CD4-positive, CD25-positive, alpha-beta regulatory T cell (primary cell): ENCODE measurements around the gene TMEM135. TPM values are rescaled to one million over a fixed set of nuclear protein-coding genes. Genes with fewer than 3 reads are reported as not detected.
"Not testable (repeated sequence)": the region's sequence is repeated elsewhere in the genome, so short reads cannot be mapped to it uniquely, and the experiment has no call there.

Experiments
- ATAC-seq, 2 donors: fragments of 150-1000 bp; cut with Tn5 transposase; one replicate each; pipeline ENCODE4 v1.10.0; 2021; ENCODE audit warnings: low read depth in 2 of 2, moderate number of reproducible peaks in 2 of 2, moderate library complexity in 1 of 2
- DNase-seq, 3 donors: peaks; one replicate each; pipeline versions ENCODE4 v3.0.0 to v3.0.0-alpha.2; 2012 to 2022; ENCODE audit warnings: mixed read lengths in 1 of 3
- H3K27ac ChIP-seq: one replicate; pipeline ENCODE4 v1.7.0; 2013; ENCODE audit warnings: mild to moderate bottlenecking, low read length; ENCODE audit not compliant: insufficient read depth, poor library complexity, severe bottlenecking
- H3K27me3 ChIP-seq: one replicate; pipeline ENCODE4 v1.7.0; 2013; ENCODE audit warnings: low read length; ENCODE audit not compliant: control insufficient read depth, insufficient read depth
- H3K36me3 ChIP-seq: one replicate; pipeline ENCODE4 v1.7.0; 2013; ENCODE audit warnings: mild to moderate bottlenecking, low read length, moderate library complexity; ENCODE audit not compliant: control insufficient read depth, insufficient read depth
- H3K4me1 ChIP-seq: 2 replicates; pipeline ENCODE4 v1.7.0; 2013; ENCODE audit warnings: mild to moderate bottlenecking, low read length; ENCODE audit not compliant: insufficient read depth, control insufficient read depth, poor library complexity, severe bottlenecking
- H3K4me3 ChIP-seq: one replicate; pipeline ENCODE4 v1.7.0; 2013; ENCODE audit warnings: low read depth, mild to moderate bottlenecking, low read length, moderate library complexity
- H3K9me3 ChIP-seq, 2 experiments: 1 replicate in 1 of 2; 2 replicates in 1 of 2; pipeline ENCODE4 v1.7.0; 2013; ENCODE audit warnings: low read length in 2 of 2, mild to moderate bottlenecking in 1 of 2, moderate library complexity in 1 of 2; ENCODE audit not compliant: control insufficient read depth in 2 of 2
- H3K27ac Mint-ChIP-seq, 3 donors: one replicate each; pipeline ENCODE4 v1.8.0; 2020 to 2022; ENCODE audit warnings: mild to moderate bottlenecking in 3 of 3, mixed read lengths in 3 of 3, moderate library complexity in 2 of 3
- H3K27me3 Mint-ChIP-seq: one replicate; pipeline ENCODE4 v1.8.0; 2022; ENCODE audit warnings: mild to moderate bottlenecking, mixed read lengths
- H3K36me3 Mint-ChIP-seq: one replicate; pipeline ENCODE4 v1.8.0; 2020; ENCODE audit warnings: mixed read lengths
- H3K4me1 Mint-ChIP-seq, 4 donors: one replicate each; pipeline ENCODE4 v1.8.0; 2020 to 2022; ENCODE audit warnings: mixed read lengths in 4 of 4, mild to moderate bottlenecking in 1 of 4
- H3K4me3 Mint-ChIP-seq, 4 donors: one replicate each; pipeline ENCODE4 v1.8.0; 2020 to 2022; ENCODE audit warnings: mild to moderate bottlenecking in 4 of 4, mixed read lengths in 4 of 4, moderate library complexity in 3 of 4
- H3K9me3 Mint-ChIP-seq, 7 donors: one replicate each; pipeline ENCODE4 v1.8.0; 2020 to 2022; ENCODE audit warnings: mixed read lengths in 7 of 7, mild to moderate bottlenecking in 3 of 7, moderate library complexity in 2 of 7
- polyA plus RNA-seq, 4 donors: library from polyadenylated mRNA; unstranded; fragments of 300-500 nt; fragmentation: Illumina TruSeq; gene quantifications; one replicate each; pipeline ENCODE4 v1.2.3, GENCODE V29; 2021
- total RNA-seq: library from RNA; stranded (reverse); gene quantifications from one replicate; pipeline ENCODE4 v1.2.3, GENCODE V29; 2022

Gene TMEM135
- total RNA-seq (13.5 TPM), polyA plus RNA-seq (10 to 100 TPM in 1 of 4 donors, 1 to 10 TPM in 3; 6.3 to 10.4 (median 9.7) TPM)

DNA sequence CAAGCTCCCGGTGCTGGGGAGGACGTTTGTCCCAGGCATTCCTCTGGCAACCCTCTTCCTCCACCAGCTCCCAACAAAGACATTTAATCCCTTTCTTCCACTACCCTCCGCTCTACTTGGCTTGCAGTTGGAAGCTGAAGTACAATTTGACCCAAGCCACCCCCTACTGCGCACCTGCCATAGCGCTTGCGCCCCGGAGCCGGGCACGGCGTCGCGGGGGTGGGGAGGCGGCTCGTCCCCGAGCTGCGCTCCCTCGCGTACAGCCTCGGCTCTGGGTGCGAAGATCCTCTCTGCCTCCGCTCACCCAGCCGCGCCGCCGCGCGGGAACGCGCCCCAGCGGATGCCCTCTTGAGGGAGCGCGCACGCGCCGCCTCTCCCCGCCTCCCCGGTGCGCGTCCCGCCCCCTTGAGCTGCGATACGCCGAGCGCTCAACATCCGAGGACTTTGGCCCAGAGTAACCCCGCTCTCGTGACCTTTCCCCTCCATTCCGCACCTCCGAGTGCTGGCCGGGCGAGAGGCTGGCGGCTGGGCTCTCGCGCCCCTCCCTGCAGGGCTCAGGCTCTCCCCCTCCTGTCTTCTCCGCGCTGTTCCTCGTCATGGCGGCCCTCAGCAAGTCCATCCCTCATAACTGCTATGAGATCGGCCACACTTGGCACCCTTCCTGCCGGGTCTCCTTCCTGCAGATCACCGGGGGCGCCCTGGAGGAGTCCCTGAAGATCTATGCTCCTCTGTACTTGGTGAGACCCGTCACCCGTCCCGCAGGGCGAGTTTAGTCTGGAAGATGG, at the start of gene TMEM135:
TSS of gene TMEM135 (plus strand) at position 485 of the 785 bp plus-strand sequence. CDS start at position 597, 112 bp downstream.
- ATAC-seq = peak; percentile 96 to 97
- Histone ChIP-seq H3K4me1 (peaks cover 28% of the 10 kb centered on the region), H3K4me3 (peak within 1 kb of the TSS; percentile 85), H3K9me3 (no peaks in the 10 kb centered on the region), H3K27me3 (no peaks in the 10 kb centered on the region), H3K27ac (peak within 1 kb of the TSS; percentile 66), H3K36me3 (no peaks in the 10 kb centered on the region)
- H3K27me3 Mint-ChIP-seq = peaks cover 9% of the 10 kb centered on the region
- peaks cover 18% of the 10 kb centered on the region for H3K36me3 Mint-ChIP-seq
- peak within 1 kb of the TSS; percentile 84 to 94 (median 93) for H3K27ac Mint-ChIP-seq
- H3K4me1 Mint-ChIP-seq = peaks cover 13 to 60% (median 41%) of the 10 kb centered on the region in 4 donors
- DNase-seq = peak; percentile 81 to 96 (median 88)
- H3K4me3 Mint-ChIP-seq = peak within 1 kb of the TSS; percentile 93 to 98 (median 97)
- H3K9me3 Mint-ChIP-seq = peaks cover 0 to 2% (median 0%) of the 10 kb centered on the region in 7 donors

DNA sequence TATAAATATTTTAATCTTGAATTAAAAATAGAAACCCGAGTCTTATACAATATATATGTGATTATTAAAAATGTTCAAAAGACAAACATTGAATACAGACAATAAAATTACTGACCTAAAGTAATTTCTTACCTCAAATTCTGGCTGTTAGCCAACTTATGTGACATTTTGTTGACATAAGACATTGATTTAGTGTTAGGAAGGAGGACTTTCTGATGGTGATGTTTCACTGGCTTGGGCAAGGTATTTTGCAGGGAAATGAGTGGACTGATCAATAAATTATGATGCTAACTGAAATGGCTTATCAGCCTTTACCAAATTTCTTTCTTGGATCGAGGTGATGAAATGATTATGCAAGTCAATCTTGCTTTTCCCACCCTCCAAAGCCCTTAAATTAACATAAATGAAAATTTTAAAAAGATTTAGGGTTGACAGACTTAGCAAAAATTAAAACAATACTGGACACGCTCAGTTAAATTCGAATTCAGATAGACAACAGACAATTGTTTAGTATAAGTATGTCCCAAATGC, 49.3 kb upstream of the TMEM135 start:
- Mint-ChIP-seq H3K36me3 (no peaks in the 10 kb centered on the region), H3K9me3 (no peaks in the 10 kb centered on the region), H3K27me3 (peaks cover 8% of the 10 kb centered on the region), H3K27ac (no peak overlapping the region), H3K4me1 (no peaks in the 10 kb centered on the region), H3K4me3 (no peak overlapping the region)
- Histone ChIP-seq H3K36me3 (no peaks in the 10 kb centered on the region), H3K4me1 (no peaks in the 10 kb centered on the region), H3K4me3 (no peak overlapping the region), H3K27me3 (no peaks in the 10 kb centered on the region), H3K27ac (no peak overlapping the region), H3K9me3 (no peaks in the 10 kb centered on the region)
- no peak for DNase-seq
- no peak for ATAC-seq

DNA sequence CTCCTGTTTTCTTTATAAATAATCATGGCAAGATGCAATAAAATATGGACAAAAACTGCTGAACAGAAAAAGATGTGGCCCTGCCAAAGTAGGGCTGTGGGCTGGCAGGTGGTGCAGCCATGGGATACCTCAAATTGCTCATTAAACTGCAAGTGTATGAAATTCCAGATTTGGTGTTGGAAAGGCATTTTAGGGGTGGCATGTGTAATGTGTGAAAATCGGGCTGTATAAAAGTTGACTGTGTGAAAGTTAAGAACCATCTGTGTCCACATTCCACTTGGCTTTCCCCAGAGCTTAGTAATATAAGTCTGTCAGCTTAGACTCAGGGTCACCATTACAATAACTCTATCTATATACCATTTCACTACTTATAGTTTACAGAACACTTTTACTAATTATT, 47.7 kb upstream of the TMEM135 start:
- DNase-seq (no peak), ATAC-seq (no peak)
- Histone ChIP-seq H3K27ac (no peak overlapping the region), H3K4me1 (no peaks in the 10 kb centered on the region), H3K9me3 (no peaks in the 10 kb centered on the region), H3K27me3 (no peaks in the 10 kb centered on the region), H3K36me3 (no peaks in the 10 kb centered on the region), H3K4me3 (no peak overlapping the region)
- H3K4me3 Mint-ChIP-seq = no peak overlapping the region
- H3K9me3 Mint-ChIP-seq = no peaks in the 10 kb centered on the region
- no peaks in the 10 kb centered on the region for H3K36me3 Mint-ChIP-seq
- H3K4me1 Mint-ChIP-seq = no peaks in the 10 kb centered on the region
- H3K27me3 Mint-ChIP-seq = no peaks in the 10 kb centered on the region
- H3K27ac Mint-ChIP-seq = no peak overlapping the region

DNA sequence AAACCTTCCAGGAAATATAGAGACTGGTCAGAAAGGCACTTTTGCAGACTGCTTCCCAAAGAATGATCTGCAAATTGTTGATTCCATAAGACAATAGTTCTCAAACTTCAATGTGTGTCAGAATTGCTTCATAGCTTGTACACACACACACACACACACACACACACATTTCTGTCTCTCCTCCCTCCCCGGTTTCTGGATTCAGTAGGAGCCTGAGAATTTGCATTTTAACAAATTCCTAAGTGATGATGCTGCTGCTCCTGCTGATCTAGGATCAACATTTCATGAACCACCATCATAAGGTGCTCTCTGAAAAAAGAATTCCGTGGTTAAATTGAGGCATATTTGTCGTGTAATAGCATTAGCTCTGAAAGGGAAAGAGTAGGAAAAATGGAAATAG, 47.2 kb upstream of the TMEM135 start:
- Histone ChIP-seq H3K36me3 (no peaks in the 10 kb centered on the region), H3K9me3 (no peaks in the 10 kb centered on the region), H3K4me3 (no peak overlapping the region), H3K4me1 (no peaks in the 10 kb centered on the region), H3K27ac (no peak overlapping the region), H3K27me3 (no peaks in the 10 kb centered on the region)
- no peaks in the 10 kb centered on the region for H3K4me1 Mint-ChIP-seq
- no peak overlapping the region for H3K4me3 Mint-ChIP-seq
- H3K9me3 Mint-ChIP-seq = no peaks in the 10 kb centered on the region
- ATAC-seq = no peak
- H3K36me3 Mint-ChIP-seq = no peaks in the 10 kb centered on the region
- DNase-seq = no peak
- no peaks in the 10 kb centered on the region for H3K27me3 Mint-ChIP-seq
- no peak overlapping the region for H3K27ac Mint-ChIP-seq

DNA sequence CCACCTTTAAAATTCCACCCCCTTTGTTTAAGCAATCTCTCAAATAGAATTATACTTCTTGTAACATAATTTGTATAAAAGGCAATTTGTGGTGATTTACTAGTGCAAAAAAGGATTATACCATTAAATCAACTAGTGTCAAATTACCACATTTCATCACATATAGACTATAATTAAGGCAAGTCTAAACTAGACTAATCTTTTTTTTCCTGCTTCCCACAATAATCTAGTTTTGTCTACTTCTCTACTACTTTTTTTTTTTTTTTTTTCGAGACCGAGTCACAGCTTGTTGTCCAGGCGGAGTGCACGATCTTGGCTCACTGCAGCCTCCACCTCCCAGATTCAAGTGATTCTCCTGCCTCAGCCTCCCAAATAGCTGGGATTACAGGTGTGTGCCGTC, 46.4 kb upstream of the TMEM135 start:
- Mint-ChIP-seq H3K36me3 (no peaks in the 10 kb centered on the region), H3K27me3 (no peaks in the 10 kb centered on the region), H3K4me3 (no peak overlapping the region), H3K27ac (no peak overlapping the region), H3K9me3 (no peaks in the 10 kb centered on the region), H3K4me1 (no peaks in the 10 kb centered on the region)
- Histone ChIP-seq H3K4me3 (no peak overlapping the region), H3K9me3 (no peaks in the 10 kb centered on the region), H3K27ac (no peak overlapping the region), H3K27me3 (no peaks in the 10 kb centered on the region), H3K4me1 (no peaks in the 10 kb centered on the region), H3K36me3 (no peaks in the 10 kb centered on the region)
- ATAC-seq = no peak
- DNase-seq = no peak

DNA sequence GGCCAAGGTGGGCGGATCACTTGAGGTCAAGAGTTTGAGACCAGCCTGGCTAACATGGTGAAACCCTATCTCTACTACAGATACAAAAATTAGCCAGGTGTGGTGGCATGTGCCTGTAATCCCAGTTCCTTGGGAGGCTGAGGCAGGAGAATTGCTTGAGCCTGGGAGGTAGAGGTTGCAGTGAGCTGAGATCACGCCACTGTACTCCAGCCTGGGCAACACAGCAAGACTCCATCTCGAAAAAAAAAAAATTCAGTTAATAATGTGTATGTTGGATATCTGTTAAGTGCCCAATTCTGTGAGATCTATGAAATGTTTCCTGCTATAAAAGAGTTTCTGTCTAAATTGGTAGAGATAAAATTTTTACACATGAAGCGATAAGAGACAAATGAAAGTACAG, 45.4 kb upstream of the TMEM135 start:
- DNase-seq, H3K4me3 ChIP-seq, H3K27me3 ChIP-seq, H3K9me3 Mint-ChIP-seq, H3K4me3 Mint-ChIP-seq, ATAC-seq, H3K36me3 ChIP-seq, H3K27ac ChIP-seq, H3K27me3 Mint-ChIP-seq, H3K9me3 ChIP-seq, H3K27ac Mint-ChIP-seq, H3K36me3 Mint-ChIP-seq, H3K4me1 Mint-ChIP-seq, H3K4me1 ChIP-seq: not testable (repeated sequence)

DNA sequence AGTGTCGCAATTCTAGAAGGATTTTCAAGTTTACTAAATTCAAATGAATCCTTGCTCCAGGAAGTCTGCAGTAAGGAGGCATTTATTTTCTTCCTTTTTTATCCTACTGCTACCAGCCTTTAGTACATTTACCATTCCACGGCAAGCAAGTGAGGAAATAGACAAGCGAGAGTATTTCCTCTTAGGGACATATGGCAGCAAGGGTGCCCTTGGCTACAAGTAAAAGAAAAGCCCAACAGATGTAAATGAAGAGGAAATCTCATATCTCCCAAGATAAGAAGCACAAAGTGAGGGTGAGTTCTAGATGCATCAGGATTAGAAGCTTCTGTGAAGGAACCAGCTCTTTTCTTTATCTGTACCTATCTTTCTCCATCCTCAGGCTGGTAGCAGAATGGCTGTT, 44.7 kb upstream of the TMEM135 start:
- H3K27ac Mint-ChIP-seq = no peak overlapping the region
- H3K36me3 Mint-ChIP-seq = no peaks in the 10 kb centered on the region
- H3K27me3 Mint-ChIP-seq = no peaks in the 10 kb centered on the region
- no peaks in the 10 kb centered on the region for H3K4me1 ChIP-seq
- ATAC-seq = no peak
- H3K27me3 ChIP-seq = no peaks in the 10 kb centered on the region
- H3K9me3 ChIP-seq = no peaks in the 10 kb centered on the region
- no peak for DNase-seq
- H3K4me1 Mint-ChIP-seq = no peaks in the 10 kb centered on the region
- H3K9me3 Mint-ChIP-seq = no peaks in the 10 kb centered on the region
- H3K4me3 ChIP-seq = no peak overlapping the region
- no peaks in the 10 kb centered on the region for H3K36me3 ChIP-seq
- no peak overlapping the region for H3K4me3 Mint-ChIP-seq
- H3K27ac ChIP-seq = no peak overlapping the region
